Gastrocnemius medialis (tissue), 4 donors: ENCODE data around the gene PRKD2.

Experiments
- POLR2A ChIP-seq, 2 donors: fragments of 450-650 bp; IDR thresholded peaks; one replicate each; pipeline ENCODE4 v1.6.1; 2017; ENCODE audit warnings: antibody characterized with exemption in 2 of 2, mild to moderate bottlenecking in 2 of 2, moderate library complexity in 2 of 2
- TF ChIP-seq, protein P1 (sequence below), 5 experiments: fragments of 450-650 bp in 3 of 5; fragments of 200-600 bp in 2 of 5; sonication (generic) in 2 of 5; IDR thresholded peaks in 4 of 5; conservative IDR thresholded peaks in 1 of 5; 1 replicate in 4 of 5; 2 replicates in 1 of 5; pipeline ENCODE4 v1.5.1; 2016 to 2019; ENCODE audit warnings: antibody characterized with exemption in 5 of 5, mild to moderate bottlenecking in 3 of 5, moderate library complexity in 3 of 5

DNA sequence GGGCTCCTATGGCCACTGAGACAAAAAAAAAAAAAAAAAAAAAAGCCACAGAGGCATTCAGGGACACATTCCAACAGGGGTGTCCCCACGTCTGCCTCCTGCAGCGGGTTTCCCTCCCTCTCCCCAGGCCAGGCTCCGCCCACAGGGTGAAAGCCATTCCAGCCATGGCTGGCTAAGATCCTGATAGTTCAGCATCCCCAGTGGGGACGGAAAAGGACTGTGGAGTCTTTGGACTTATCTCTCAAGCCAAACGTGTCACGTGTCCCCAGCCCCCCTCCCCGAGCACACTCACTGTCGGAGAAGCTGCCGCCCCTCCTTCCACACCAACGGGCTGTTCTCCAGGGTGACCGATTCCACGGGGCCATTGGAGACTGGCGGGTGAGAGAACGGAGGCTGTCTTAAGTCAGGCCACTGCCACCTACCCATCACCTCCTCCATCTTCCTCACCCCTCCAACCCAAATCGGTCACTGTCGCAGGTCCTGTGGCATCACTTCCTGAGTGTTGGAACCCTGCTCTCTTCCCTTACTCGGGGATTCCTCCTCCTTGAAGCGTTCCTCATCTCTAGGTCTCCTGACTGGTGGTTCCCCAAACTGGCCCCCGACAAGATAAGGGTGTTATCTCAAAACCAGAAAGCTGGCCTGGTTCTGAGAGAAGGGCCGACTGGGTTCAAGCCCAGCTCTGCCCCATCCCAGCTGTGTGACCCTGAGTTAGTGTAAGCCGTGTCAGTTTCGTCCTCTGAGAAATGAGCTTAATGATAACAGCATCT is 19.8 kb upstream of the PRKD2 start:
- TF ChIP-seq, protein P1, sequence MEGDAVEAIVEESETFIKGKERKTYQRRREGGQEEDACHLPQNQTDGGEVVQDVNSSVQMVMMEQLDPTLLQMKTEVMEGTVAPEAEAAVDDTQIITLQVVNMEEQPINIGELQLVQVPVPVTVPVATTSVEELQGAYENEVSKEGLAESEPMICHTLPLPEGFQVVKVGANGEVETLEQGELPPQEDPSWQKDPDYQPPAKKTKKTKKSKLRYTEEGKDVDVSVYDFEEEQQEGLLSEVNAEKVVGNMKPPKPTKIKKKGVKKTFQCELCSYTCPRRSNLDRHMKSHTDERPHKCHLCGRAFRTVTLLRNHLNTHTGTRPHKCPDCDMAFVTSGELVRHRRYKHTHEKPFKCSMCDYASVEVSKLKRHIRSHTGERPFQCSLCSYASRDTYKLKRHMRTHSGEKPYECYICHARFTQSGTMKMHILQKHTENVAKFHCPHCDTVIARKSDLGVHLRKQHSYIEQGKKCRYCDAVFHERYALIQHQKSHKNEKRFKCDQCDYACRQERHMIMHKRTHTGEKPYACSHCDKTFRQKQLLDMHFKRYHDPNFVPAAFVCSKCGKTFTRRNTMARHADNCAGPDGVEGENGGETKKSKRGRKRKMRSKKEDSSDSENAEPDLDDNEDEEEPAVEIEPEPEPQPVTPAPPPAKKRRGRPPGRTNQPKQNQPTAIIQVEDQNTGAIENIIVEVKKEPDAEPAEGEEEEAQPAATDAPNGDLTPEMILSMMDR (IDR thresholded peaks at IDR 0.05 in 4 of 5, conservative IDR thresholded peaks at IDR 0.05 in 1 of 5), result no peak
- TF ChIP-seq POLR2A (IDR thresholded peaks at IDR 0.05), result no peak
